Panc1 (cell line): ENCODE data around the gene FAR1. TPM values are rescaled to one million over a fixed set of nuclear protein-coding genes. Genes with fewer than 3 reads are reported as not detected.

Source experiments
- ATAC-seq: fragments of 200-7000 bp; cut with Tn5 transposase; 2 replicates; pipeline ENCODE4 v1.9.1; 2020; ENCODE audit warnings: mild to moderate bottlenecking, moderate library complexity
- BruUV-seq: library from RNA; stranded (reverse); fragments of 400-500 nt; replicated peaks from 2 replicates; lab custom pipeline; 2021; lab: Mats Ljungman, UMichigan
- CTCF ChIA-PET: fragments of 300-600 bp; sonication (Branson Sonifier 250); formaldehyde crosslinking; loops from one replicate; lab custom pipeline; 2022; ENCODE audit warnings: antibody characterized with exemption; lab: Charles Lee
- POLR2A ChIA-PET: fragments of 300-600 bp; sonication (Branson Sonifier 250); formaldehyde crosslinking; loops from one replicate; lab custom pipeline; 2022; ENCODE audit warnings: antibody characterized with exemption; lab: Charles Lee
- DNase-seq: peaks from one replicate; pipeline ENCODE4 v3.0.0-alpha.2; 2010; ENCODE audit warnings: low read depth, low spot score
- H3K27ac ChIP-seq: 2 replicates; pipeline ENCODE4 v1.5.1; 2011; ENCODE audit warnings: mild to moderate bottlenecking, low read length, inconsistent platforms
- H3K27me3 ChIP-seq: fragments of 200-500 bp; sonication (Bioruptor generic); 2 replicates; pipeline ENCODE4 v1.6.0; 2014; ENCODE audit warnings: low read length, inconsistent platforms; ENCODE audit not compliant: control insufficient read depth, insufficient read depth
- H3K36me3 ChIP-seq: fragments of 200-500 bp; sonication (Bioruptor generic); 2 replicates; pipeline ENCODE4 v1.5.1; 2014; ENCODE audit warnings: inconsistent platforms, mild to moderate bottlenecking, low read length, moderate library complexity; ENCODE audit not compliant: control insufficient read depth, insufficient read depth
- H3K4me1 ChIP-seq: 2 replicates; pipeline ENCODE4 v1.5.1; 2011; ENCODE audit warnings: inconsistent platforms, mild to moderate bottlenecking, low read length, moderate library complexity; ENCODE audit not compliant: control insufficient read depth, insufficient read depth
- H3K4me3 ChIP-seq, 2 experiments: 2 replicates each; pipeline ENCODE4 v1.5.1; 2011 to 2012; ENCODE audit warnings: low read depth in 2 of 2, low read length in 2 of 2, mild to moderate bottlenecking in 2 of 2, inconsistent platforms in 1 of 2, moderate library complexity in 1 of 2
- H3K9me3 ChIP-seq: fragments of 200-500 bp; sonication (Bioruptor generic); 2 replicates; pipeline ENCODE4 v1.5.1; 2014; ENCODE audit warnings: low read depth, mild to moderate bottlenecking, inconsistent platforms, low read length, moderate library complexity; ENCODE audit not compliant: control insufficient read depth, insufficient read depth
- POLR2AphosphoS5 ChIP-seq: IDR thresholded peaks from 2 replicates; pipeline ENCODE4 v1.6.1; 2012; ENCODE audit warnings: mild to moderate bottlenecking, low read depth, low read length, moderate library complexity
- SIN3A ChIP-seq: IDR thresholded peaks from 2 replicates; pipeline ENCODE4 v1.6.1; 2012; ENCODE audit warnings: low read depth, mild to moderate bottlenecking, low read length, moderate library complexity, borderline replicate concordance; ENCODE audit not compliant: insufficient read depth
- TCF7L2 ChIP-seq: IDR thresholded peaks from 2 replicates; pipeline ENCODE4 v1.6.1; 2011; ENCODE audit warnings: mild to moderate bottlenecking, low read depth, low read length, inconsistent platforms
- in situ Hi-C: cut with HindIII; loops from 2 replicates; pipeline ENCODE4 v1.10.0; 2016; ENCODE audit warnings: low sequenced_read_pairs, low pct_unique_long_range_greater_than_20kb
- intact Hi-C: fragments of 100-400 bp; cut with micrococcal nuclease; formaldehyde crosslinking; loops from one replicate; pipeline ENCODE4 v1.10.0; 2022; ENCODE audit not compliant: unreplicated experiment
- total RNA-seq: library from RNA; stranded (reverse); gene quantifications from one replicate; pipeline ENCODE4 v1.2.1, GENCODE V29; 2021; ENCODE audit not compliant: unreplicated experiment
- TF ChIP-seq, protein P1 (sequence below), 2 experiments: IDR thresholded peaks; 2 replicates each; pipeline ENCODE4 v1.6.1; 2011 to 2012; ENCODE audit warnings: low read depth in 2 of 2, control low read depth in 1 of 2, low read length in 1 of 2, mild to moderate bottlenecking in 1 of 2, moderate library complexity in 1 of 2; ENCODE audit not compliant: insufficient read depth in 1 of 2
- TF ChIP-seq, protein P2 (sequence below): fragments of 450-650 bp; IDR thresholded peaks from 2 replicates; pipeline ENCODE4 v1.5.1; 2017; ENCODE audit warnings: mild to moderate bottlenecking

Gene FAR1
- total RNA-seq, 1 experiment from 2014 or later, result 60.4 TPM

DNA sequence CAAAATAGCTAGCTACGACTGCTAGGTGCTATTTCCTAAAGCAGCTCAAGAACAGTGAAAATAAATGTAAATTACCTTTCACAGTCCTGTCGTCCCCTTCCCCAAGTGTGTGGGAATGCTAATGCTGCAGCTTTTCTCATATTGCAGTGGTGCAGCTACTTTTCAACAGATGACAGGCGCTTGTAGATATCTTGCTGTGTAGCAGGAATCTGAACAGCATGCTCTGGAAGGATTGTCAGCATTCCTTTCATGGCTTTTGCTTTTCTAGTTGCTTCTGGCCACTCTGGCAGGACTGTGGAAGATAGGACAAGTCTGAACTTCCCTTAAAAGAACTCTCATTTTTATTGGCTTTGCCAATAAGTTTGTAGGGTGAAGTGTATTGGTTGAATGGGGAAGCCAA lies 18.8 kb downstream of the FAR1 start:
- Histone ChIP-seq H3K4me3 (no peak overlapping the region), H3K4me1 (no peaks in the 10 kb centered on the region), H3K9me3 (no peaks in the 10 kb centered on the region), H3K27ac (no peak overlapping the region), H3K36me3 (no peaks in the 10 kb centered on the region), H3K27me3 (no peaks in the 10 kb centered on the region)
- DNase-seq, result no peak
- BruUV-seq, result no TSS peak
- TF ChIP-seq, protein P1, sequence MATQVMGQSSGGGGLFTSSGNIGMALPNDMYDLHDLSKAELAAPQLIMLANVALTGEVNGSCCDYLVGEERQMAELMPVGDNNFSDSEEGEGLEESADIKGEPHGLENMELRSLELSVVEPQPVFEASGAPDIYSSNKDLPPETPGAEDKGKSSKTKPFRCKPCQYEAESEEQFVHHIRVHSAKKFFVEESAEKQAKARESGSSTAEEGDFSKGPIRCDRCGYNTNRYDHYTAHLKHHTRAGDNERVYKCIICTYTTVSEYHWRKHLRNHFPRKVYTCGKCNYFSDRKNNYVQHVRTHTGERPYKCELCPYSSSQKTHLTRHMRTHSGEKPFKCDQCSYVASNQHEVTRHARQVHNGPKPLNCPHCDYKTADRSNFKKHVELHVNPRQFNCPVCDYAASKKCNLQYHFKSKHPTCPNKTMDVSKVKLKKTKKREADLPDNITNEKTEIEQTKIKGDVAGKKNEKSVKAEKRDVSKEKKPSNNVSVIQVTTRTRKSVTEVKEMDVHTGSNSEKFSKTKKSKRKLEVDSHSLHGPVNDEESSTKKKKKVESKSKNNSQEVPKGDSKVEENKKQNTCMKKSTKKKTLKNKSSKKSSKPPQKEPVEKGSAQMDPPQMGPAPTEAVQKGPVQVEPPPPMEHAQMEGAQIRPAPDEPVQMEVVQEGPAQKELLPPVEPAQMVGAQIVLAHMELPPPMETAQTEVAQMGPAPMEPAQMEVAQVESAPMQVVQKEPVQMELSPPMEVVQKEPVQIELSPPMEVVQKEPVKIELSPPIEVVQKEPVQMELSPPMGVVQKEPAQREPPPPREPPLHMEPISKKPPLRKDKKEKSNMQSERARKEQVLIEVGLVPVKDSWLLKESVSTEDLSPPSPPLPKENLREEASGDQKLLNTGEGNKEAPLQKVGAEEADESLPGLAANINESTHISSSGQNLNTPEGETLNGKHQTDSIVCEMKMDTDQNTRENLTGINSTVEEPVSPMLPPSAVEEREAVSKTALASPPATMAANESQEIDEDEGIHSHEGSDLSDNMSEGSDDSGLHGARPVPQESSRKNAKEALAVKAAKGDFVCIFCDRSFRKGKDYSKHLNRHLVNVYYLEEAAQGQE (IDR thresholded peaks at IDR 0.05; ENCODE audit: insufficient read depth in 1 of 2, low read depth in 2 of 2, low read length in 1 of 2), result no peak
- no peak for TF ChIP-seq POLR2AphosphoS5
- TF ChIP-seq, protein P2, sequence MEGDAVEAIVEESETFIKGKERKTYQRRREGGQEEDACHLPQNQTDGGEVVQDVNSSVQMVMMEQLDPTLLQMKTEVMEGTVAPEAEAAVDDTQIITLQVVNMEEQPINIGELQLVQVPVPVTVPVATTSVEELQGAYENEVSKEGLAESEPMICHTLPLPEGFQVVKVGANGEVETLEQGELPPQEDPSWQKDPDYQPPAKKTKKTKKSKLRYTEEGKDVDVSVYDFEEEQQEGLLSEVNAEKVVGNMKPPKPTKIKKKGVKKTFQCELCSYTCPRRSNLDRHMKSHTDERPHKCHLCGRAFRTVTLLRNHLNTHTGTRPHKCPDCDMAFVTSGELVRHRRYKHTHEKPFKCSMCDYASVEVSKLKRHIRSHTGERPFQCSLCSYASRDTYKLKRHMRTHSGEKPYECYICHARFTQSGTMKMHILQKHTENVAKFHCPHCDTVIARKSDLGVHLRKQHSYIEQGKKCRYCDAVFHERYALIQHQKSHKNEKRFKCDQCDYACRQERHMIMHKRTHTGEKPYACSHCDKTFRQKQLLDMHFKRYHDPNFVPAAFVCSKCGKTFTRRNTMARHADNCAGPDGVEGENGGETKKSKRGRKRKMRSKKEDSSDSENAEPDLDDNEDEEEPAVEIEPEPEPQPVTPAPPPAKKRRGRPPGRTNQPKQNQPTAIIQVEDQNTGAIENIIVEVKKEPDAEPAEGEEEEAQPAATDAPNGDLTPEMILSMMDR, result no peak
- no peak for TF ChIP-seq TCF7L2
- ChIA-PET POLR2A (no interaction called here), CTCF (no interaction called here)
- in situ Hi-C loops, result no loop called here
- intact Hi-C loops, result no loop called here
- ATAC-seq, result no peak

DNA sequence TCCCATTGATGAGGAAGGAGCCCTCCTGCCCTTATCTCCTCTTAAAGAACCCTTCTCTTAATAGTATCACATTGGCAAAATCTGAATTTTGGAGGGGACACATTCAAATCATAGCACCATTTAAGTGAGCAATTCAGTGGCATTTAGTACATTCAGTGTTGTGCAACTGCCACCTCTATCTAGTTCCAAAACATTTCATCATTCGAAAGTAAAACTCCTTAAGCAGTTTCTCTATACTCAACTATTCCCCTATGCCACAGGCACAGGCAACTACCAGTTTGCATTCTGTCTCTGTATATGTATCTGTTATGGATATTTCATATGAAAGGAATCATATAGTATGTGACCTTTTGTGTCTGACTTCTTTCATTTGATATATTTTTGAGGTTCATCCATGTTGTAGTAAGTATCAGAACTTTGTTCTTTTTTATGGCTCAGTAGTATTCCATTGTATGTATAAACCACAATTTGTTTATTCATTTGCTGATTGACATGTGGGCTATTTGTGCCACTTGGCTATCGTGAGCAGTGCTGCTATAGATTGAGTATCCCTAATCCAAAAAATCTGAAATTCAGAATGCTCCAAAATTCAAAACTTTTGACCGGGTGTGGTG lies 22.9 kb downstream of the FAR1 start:
- DNase-seq, result no peak
- ATAC-seq, result no peak
- H3K4me3 ChIP-seq, result no peak overlapping the region
- H3K4me1 ChIP-seq, result no peaks in the 10 kb centered on the region
- H3K27me3 ChIP-seq, result no peaks in the 10 kb centered on the region
- TF ChIP-seq, protein P2, result no peak
- TF ChIP-seq TCF7L2 (no peak), POLR2AphosphoS5 (no peak), SIN3A (no peak)
- TF ChIP-seq, protein P1 (IDR thresholded peaks at IDR 0.05; ENCODE audit: insufficient read depth in 1 of 2, low read depth in 2 of 2, low read length in 1 of 2), result no peak
- no peaks in the 10 kb centered on the region for H3K9me3 ChIP-seq
- H3K36me3 ChIP-seq, result peaks cover 8% of the 10 kb centered on the region; the same call in 1 of the 2 replicates
- in situ Hi-C loops, result no loop called here
- H3K27ac ChIP-seq, result no peak overlapping the region
- intact Hi-C loops, result no loop called here
- ChIA-PET CTCF (no interaction called here), POLR2A (no interaction called here)
- no TSS peak for BruUV-seq
